NCI-H1092 (cell line): ENCODE measurements around the gene NRCAM.
"Not testable (repeated sequence)": the region's sequence is repeated elsewhere in the genome, so short reads cannot be mapped to it uniquely, and the experiment has no call there.

Source experiments
- DNase-seq: peaks from one replicate; lab custom pipeline; 2025; lab: John Stamatoyannopoulos, UW

Gene NRCAM

DNA sequence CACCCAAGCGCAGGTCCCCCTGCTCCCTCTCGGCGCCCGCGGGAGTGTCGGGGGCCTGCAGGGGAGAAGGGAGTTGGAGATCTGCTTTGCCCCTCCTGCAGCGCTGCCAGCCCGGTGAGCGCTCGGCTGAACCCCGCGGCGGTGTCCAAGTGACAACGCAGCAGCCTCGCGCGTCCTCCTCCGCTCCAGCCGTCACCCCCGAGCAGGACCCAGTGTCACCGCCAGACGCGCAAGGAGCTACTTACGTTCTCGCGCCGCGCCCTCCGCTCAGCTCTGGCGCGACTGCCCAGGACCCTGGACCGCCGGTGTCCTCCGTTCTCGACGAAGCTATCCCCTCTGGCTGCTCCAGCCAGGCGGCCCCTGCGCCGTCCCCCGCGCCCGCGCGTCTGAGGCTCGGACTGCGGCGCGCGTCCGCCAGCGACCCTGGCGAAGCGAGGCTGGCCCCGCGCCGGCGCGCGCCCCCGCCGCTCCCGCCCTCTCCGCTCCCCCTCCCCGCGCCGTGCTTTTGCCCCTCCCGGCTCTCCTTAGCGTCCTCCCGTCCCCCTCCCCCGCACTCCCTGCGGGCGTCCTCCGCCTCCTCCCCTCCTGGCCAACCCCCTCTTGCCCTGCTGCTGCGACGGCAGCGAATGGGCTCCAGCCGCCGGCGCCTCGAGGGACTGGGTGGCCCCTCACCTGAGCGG lies at the start of gene NRCAM:
Gene NRCAM, minus strand, starts transcription at position 439 of the 680 bp plus-strand sequence. CDS start 216,372 bp downstream, outside the sequence.
- peak; percentile 96 for DNase-seq

DNA sequence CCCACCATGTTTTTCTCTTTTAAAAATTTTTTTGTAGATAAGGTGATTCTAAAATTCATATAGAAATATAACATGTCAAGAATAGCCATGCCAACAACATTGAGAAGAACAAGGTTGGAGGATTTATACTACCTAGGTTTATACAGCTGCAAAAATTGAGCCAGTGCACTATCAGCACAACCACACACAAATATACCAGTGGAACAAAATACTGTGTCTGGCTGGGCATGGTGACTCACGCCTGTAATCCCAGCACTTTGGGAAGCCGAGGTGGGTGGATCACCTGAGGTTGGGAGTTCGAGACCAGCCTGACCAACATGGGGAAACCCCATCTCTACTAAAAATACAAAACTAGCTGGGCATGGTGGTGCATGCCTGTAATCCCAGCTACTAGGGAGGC lies 48.3 kb upstream of the NRCAM start:
- DNase-seq: not testable (repeated sequence)

DNA sequence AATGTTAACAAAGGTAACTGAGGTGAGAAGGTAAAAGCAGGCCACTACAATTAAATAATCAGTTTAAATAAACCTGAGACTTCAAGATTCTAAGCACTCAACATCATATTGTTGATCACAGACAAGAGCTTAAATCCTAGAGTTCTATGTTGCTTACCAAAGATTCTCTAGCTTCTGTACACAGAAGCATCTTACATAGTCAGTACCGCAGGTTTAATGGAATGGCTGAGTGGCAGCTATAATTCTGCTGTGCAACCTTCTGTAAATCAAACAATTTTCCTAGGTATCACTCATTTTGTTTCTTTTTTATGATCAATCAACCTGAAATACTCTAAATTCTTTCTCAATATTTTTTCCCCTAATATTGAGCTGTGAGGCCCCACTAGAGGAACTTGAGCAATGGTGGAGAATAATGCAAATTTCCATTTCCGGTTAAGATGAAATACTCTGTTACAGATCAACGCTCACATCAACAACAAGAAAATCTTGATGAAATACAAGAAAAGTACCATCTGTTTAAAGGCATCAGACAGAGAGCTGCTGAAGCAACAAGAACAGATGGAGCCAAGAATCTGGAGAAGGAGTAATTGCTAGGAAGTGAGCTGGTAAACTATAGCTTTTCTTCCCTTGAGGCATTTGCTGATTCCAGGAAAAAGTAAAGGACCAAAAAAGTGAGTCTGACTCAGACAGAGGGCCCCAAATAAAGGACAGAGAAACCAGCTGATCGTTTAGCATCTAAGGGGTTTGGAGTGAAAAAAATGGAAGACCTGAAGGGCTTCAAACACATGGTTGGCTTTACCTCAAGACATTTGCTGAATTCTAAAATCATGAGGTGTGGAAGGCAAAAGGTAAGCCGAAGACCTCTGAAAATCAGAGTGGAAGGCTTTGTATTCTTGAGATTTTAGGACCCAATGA lies 47.1 kb upstream of the NRCAM start:
- no peak for DNase-seq

DNA sequence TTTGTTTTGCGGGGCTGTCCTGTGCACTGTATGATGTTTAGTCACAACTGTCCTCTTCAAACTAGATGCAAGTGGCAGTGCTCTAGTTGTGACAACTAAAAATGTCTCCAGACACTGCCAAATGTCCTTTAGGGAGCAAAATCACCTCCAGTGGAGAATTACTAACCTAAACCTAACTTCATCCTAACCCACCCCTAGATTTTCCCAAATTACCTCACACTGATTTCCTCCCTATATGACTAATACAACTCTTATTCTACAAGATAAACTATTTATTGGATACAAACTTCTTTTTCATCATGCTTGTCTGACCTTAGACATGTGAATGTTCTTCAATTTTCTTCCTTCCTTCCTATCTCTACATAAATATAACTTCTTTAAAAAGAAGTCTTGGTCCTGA lies 43.3 kb upstream of the NRCAM start:
- DNase-seq: no peak

DNA sequence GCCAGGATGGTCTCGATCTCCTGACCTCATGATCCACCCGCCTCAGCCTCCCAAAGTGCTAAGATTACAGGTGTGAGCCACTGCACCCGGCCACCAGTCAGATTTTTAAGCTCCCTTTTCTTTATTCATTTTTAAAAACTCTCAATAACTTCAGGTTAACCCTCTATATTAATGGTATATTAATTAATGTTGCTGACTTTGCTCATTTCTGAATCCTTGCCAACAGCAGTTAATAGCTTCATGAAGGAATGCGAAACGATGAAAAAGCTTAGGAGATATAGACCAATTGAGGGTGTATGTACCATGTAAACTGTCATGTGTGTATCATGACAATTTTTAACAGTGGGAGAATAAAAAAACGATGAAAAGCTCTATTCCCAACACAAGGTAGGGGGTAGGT lies 42.2 kb upstream of the NRCAM start:
- no peak for DNase-seq

- DNase-seq: peak; percentile 22
Measured at GRCh38 chr7:108497082-108497725, 41.0 kb upstream of the NRCAM start.

DNA sequence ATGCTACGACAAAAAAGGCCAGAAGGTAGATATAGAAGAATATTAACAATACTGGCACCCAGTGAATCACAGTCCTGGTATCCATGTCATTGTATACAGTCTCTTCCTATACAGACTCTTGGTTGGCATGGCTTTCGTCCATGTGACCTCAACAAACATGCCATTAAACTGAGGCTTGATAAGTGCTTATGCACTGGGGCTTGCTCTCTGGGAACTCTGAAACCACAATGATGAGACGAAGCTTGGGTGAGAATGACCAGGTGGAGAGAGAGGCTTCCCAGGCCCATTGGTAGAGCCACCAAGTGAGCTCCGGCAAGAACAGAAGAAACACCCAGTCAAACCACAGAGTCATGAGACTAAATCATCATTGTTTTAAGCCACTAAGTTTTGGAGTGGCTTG lies 36.5 kb upstream of the NRCAM start:
- no peak for DNase-seq

DNA sequence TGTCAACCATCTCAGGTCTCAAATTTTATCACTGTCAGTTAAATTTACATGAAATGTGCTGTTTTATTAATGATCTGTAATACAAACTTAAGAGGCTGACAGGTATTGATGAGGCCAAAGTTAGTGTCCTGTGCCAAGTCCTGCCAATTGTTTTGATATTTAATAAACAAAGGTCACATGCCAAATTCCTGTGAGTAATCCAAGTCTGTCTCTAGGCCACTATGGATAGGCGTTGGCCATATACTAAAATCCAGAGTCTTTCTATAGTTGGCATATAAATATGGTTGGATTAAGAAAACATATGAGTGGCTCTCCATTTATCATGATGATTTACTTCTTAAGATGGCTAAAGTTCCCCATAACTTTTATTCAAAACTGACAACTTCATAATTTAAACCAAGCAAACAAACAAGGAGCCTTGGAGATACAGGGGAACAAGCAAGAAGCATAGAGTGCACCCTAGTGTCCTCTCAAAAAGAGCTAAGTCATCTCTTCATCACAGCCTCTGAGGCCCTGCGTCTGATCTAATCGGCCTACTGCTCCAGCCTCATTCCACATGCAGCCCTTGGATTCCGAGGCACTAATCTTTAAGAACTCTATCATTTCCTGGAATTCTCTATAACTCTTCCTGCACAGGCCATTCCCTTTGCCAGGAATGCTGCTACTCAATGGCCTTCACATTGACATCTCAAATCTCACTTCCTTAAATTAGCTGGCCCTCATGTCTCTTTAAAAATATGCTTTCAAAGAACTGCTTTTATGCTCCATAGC lies 32.7 kb upstream of the NRCAM start:
- no peak for DNase-seq

DNA sequence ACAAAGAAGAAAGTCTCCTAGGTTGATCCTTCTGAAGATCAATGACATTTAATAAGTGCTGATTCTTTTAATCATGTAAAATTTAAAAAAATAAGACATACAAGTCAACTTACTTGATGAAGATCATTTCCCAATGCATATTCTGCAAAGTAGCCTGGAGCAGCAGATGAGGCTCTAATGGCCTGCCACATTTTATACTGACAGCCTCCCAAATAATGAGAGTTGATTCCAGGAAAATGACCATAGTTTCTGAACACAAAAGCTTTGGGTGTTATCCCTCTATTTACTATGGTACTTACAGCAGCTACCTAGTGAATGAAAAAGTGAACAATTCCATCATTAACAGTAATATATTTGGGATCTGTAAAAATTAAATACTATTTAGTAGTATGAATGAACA lies 31.4 kb upstream of the NRCAM start:
- no peak for DNase-seq

- DNase-seq: no peak
Measured at GRCh38 chr7:108486291-108486966, 30.2 kb upstream of the NRCAM start.

DNA sequence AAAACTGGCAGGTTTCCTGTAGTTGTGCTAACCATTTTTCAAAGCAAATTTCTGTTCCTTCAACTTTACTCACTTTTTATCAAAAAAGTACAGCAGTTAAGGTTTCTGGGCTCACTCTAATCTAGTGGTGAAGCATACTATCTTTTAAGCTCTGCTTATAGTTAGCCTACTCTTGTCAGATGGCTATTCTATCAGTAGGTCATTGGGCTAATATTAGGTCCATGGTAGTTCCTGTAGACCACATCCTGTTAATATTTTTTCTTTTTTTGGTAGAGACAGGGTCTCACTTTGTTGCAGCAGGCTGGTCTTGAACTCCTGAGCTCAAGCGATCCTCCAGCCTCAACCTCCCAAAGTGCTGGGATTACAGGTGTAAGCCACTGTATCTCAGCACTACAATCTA lies 27.9 kb upstream of the NRCAM start:
- DNase-seq: no peak

- no peak for DNase-seq
Measured at GRCh38 chr7:108480311-108480710, 24.1 kb upstream of the NRCAM start.

DNA sequence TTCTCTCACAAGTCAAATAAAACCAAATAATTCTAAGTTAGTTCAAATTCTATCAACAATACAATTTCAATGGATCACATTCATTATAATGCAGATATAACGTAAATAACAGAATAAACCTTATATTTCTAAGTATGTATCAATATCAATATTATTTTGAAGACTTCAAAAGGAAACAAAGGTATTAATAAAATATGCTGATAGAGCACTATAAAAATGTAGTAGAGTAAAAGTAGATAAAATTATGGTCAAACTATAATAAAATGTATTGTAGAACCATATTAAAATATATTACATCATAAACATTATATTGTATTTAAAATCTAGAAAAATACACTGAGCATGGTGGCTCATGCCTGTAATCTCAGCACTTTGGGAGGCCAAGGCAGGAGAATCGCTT lies 23.5 kb upstream of the NRCAM start:
- DNase-seq: no peak

DNA sequence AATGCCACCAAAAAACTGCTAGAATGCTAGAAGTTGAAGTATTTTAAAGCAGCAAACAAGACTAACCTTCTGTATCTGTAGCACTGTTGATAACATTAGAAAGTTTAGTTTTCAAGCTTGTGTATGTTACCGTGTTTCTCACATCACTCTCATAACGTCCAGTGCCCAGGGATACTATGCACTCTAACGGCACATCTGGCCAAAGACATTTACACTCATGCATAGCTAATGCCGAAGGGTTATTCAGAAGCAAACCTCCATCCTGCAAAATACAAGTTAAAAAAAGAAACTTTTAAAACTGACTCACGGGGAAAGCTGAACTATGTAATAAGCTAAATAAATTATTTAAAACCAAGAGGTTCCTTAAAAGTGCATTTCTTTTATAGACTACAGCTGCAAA lies 22.9 kb upstream of the NRCAM start:
- no peak for DNase-seq

GRCh38 chr7:108468246-108468645 lies 12.0 kb upstream of the NRCAM start:
- no peak for DNase-seq

GRCh38 chr7:108467391-108467790 lies 11.2 kb upstream of the NRCAM start:
- no peak for DNase-seq

DNA sequence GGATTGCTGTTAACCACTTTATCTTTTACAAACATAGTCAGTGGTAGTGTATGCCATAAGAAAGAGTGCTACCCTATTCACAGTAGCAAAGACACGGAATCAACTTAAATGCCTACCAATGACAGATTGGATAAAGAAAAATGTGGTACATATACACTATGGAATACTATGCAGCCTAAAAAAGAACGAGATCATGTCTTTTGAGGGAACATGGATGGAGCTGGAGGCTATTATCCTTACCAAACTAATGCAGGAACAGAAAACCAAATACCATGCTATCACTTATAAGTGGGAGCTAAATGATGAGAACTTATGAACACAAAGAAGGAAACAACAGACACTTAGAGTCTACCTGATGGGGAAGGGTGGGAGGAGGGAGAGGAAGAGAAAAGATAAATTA lies 10.1 kb upstream of the NRCAM start:
- DNase-seq: not testable (repeated sequence)

DNA sequence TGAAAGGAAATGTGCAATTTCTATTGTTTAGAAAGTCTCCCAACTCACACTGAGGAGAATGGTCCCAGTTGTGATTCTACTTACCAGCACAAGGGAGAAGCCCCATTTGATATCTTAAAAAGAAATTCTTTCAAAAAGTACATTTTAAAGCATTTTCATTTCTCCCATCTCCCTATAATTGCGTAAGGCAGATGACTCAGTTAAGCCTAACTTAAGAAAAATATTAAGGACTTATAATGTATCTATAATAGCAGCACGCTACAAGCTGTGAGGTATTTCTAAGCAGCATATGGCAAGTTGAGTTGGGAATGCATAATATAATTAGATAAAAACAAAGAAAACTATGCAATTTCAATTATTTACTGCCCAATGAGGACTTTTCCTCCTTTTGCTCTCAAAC lies 8.5 kb upstream of the NRCAM start:
- no peak for DNase-seq

GRCh38 chr7:108463613-108464012 lies 7.4 kb upstream of the NRCAM start:
- no peak for DNase-seq

GRCh38 chr7:108461840-108462239 lies 5.6 kb upstream of the NRCAM start:
- DNase-seq: no peak

DNA sequence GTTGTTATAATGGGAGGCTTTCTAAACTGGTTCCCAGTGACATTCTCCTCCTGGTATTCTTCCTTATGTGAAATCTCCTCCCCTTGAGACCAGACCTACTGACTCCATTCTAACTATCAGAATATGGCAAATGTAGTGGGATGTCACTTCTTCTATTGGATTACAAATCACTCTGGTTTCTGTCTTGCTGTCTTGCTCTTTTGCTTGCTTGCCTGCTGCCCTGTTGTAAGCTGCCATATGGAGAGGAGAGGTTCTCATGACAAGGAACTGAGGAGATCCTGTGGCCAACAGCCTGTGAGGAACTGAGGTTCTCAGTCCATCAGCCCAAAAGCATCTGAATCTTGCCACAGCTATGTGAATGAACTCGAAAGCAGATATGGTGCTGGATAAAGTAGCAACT lies 4.7 kb upstream of the NRCAM start:
- DNase-seq: no peak
